Stimulated activated CD8-positive, alpha-beta memory T cell treated with anti-CD3 and anti-CD28 coated beads, Interleukin-4, amount 100 ng/mL, for 4 hours (primary cell): ENCODE results near the gene RASL11A.
"Not testable (repeated sequence)": the region's sequence is repeated elsewhere in the genome, so short reads cannot be mapped to it uniquely, and the experiment has no call there.

Experiments used
- DNase-seq, 2 donors: peaks; one replicate each; pipeline ENCODE4 v3.0.0-alpha.2; 2020; ENCODE audit warnings: low read depth in 2 of 2, low spot score in 1 of 2

RASL11A gene

DNA sequence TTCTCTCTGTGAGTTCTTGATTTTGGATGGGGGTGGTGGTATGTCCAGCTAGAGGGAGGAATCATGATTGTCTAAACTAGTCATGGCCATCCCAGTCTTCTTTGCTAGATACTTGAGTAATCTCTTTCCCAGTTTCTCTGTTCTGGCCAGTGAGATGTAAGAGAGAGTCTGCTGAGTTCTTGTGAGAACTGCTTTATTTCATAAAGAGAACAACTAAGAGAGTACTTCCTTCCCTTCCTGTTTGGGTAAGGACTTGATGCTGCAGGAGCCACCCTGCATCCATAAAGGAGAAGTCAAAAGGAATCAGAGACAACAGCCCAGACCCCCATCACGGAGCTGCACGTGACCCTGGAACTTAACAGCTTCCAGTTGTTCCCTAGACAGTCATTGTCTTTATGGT is 3.0 kb upstream of the RASL11A start:
- DNase-seq: no peak

DNA sequence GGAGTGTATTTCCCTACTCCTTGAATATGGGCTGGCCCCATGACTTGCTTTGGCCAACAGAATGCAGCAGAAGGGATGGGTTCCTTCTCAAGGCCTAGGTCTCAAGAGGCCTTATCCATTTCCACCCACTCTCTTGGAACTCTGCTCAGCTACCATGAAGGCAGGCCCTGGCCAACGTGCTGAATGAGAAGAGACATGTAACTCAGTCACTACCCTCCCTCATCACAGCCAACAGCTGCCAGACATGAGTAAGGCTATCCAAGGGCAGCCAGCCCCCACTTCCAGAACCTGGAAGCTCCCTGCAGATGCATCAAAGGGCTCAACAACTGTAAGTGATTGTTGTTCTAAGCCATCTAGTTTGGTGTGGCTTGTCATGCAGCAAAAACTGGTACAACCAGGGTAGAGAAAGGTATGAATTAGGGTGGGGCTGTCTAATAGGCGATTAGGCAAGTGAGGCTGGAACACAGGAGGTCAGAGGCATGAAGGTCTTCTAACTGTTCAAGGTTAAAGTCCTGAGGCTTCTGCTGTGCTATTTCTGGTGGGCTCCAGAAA is 1.4 kb upstream of the RASL11A start:
- no peak for DNase-seq

DNA sequence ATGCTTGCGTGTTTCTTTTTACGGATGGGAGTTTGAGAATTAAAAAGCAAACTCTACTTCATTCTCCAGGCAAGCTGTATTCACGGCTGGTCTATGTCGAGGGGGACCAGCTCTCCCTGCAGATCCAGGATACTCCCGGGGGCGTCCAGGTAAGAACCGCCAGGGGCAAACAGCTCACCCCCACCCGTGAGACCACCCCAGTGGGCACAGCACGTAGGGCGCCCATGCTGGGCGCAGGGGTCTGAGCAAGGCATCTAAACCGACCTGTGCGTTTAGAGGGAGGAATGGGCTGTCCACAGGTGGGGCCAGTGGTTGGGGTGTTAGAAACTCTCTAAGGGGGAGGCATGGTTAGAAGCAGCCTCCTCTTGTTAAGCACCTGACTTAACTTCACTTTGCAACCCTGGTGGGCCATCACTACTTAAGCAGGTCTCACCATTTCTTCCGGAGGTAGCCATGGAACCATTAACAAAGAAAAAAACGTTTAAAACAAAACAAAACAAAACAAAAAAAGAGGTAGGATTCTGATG is 1.0 kb downstream of the RASL11A start:
- DNase-seq: no peak

DNA sequence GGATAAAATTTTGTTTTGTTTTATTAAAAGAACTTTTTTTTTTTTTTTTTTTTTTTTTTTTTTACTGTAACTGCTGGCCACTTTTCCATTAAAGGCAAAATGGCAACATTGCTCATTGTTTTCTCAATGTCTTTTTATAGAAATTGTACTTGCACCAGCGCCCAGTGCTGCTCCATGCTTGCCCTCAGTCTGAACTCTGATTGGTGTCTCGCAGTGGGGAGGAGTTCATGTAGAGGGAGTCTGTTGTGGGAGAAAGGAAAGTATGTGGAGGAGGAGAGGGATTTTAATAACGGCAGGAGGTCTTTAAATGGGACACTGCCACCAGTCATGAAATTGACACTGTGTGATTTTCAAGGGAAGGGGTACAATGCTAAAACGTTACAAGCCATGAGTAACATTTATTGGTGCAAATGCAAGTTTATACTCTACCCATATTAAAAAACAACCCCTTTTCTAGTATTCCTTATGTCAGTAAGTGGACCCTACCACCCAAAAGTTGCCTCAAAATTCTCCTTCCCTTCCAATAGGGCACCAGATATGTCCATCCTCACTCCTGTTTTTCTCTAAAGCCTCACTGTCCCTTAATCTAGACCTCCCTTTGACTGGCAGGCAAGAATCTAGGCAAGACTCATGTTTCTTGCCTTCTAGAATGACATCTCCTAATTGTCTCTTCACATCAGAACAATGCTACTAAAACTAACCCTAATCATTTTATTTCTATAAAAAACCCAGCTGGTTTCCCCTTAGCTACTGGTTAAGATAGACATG is 3.2 kb downstream of the RASL11A start:
- no peak for DNase-seq

- DNase-seq: no peak
Measured at GRCh38 chr13:27274631-27275030, 4.0 kb downstream of the RASL11A start.

DNA sequence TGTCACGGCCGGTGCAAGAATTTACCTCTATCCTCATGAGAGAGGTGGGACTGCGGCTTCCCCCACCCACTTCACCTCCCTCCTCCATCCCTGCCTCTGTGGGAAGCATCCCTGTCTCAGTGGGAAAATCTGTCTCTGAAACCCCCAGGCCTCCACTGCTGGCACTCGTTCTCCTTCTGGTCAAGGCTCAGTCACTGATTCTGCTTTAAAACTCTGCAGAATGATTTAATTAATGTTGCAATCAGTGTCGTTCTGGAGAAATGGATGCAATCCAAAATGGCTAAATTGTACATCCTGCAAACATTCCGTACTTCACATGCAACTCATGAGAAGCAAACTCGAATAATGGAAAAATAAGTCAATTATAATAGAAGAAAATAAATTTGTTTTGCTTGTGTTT is 5.6 kb downstream of the RASL11A start:
- DNase-seq: no peak

DNA sequence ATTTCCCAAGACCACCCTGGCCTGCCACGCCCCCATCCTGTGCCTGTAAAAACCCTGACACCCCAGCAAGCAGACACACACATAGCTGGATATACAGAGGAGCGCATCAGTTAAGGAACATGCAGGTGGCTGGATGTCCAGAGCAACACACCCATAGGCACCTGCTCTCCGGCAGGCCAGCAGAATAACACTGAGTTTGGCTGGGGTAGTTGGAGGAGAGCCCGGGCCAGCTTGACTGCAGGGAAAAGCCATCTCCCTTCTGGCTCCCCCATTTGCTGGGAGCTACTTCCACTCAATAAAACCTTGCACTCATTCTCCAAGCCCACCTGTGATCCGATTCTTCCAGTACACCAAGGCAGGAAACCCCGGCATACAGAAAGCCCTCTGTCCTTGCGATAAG is 8.9 kb downstream of the RASL11A start:
- no peak for DNase-seq

DNA sequence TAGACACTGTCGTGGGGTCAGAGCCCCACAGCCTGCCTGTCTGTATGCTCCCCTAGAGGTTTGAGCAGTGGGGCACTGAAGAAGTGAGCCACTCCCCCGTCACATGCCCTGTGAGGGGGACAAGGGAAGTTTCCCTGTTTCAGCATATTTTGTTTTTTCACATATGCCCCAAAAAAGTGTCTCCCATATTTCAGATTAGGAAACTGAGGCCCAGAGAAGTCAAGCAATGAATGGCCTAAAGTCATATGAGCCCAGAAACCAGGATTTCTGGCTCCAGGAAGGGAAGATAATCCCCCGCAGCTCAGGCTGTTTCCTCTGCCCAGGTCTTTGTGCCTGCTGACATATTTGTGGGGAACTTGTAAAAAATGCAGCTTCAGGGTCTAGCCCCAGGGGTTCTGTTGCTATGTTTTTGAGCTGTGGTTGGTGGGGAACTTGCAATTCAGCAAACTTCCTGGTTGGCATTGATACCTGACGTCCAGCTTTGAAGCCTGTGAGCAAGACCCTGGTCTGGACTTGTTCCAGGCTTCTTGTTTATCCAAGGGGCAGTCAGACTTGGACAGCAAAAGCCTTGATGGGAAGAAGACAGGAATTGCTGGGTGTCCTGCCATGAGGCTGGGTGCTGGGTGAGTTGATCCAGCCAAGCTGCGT is 9.5 kb downstream of the RASL11A start:
- no peak for DNase-seq

GRCh38 chr13:27280841-27281240 is 10.2 kb downstream of the RASL11A start:
- no peak for DNase-seq

DNA sequence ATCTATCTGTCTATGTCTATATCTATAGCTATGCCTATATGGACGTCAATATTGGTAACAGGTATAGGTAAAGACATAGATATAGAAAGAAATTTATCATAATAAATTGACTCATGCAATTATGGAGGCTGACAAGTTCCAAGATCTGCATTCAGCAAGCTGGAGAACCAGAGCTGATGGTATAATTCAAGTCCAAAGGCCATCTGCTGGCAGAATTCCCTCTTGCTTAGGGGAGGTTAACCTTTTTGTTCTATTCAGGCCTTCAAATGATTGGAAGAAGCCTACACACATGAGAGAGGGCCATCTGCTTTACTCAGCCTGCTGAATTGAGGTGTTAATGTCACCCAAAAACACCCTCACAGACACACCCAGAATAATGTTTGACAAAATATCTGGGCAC is 10.8 kb downstream of the RASL11A start:
- no peak for DNase-seq

DNA sequence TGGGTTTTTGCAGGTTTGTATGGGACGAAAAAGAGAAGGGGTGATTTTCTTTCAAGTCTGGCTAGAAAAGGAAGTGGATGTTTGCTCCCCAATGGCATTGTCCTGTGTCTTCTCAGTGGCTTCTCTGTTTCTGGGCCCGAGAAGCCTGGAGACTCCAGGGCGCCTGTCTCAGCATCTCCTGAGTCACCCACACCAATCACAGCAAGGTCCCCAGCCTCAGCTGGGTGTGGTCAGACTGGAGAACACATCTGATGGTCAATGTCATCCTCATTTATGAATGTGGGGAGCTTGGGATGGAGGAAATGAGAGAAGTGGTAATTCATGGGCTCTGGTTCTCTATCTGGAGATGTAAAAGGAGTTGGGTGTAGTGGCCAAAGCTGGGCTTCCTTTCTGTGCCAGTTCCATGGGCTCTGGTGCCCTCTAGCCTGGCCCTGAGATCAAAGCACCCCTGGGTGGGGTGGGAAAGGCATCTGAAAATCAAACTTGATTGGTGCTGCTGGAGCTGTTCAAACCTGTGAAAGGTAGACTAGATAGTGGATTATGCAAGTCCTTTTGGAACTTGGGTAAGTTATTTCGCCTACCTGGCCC is 13.4 kb downstream of the RASL11A start:
- no peak for DNase-seq

DNA sequence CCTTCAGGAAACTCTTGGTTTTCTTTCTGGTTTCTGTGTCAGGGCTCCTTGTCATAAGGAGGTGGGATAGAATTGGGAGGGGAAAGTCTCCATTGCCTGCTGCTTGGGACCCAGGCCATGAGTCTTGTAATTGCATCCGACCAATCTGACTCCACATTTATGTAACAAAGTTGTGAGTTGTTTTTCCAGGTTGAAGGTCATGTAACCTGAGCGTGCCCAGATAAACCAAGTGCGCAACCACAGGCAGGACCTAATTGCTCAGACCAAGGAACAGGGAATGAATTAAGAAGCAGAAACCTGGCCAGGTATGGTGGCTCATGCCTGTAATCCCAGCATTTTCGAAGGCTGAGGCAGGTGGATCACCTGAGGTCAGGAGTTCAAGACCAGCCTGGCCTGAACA is 17.8 kb downstream of the RASL11A start:
- no peak for DNase-seq

DNA sequence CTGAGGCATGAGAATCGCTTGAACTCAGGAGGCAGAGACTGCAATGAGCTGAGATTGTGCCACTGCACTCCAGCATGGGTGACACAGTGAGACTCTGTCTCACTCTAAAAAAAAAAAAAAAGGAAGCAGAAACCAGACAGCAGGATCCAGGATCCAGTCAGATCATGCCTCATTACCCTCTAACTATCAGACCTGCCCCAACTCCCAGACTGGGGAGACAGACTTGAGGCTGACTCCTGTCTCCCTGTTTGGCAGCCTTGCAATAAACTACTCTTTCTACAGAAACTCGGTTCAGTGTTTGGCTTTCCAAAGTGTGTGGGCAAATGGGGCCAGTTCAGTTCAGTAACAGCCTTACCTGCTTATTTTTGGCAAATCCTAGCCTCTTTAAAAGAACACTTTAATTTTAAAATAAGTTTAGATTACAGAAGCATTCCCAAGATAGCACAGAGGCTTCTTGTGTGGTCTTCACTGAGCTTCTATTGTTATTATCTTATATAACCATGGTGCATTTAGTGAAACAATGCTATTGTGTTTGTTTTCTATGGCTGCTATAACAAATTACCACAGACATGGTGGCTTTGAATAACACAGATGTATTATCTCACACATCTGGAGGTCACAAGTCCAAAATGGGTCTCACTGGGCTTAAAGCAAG is 18.5 kb downstream of the RASL11A start:
- no peak for DNase-seq

DNA sequence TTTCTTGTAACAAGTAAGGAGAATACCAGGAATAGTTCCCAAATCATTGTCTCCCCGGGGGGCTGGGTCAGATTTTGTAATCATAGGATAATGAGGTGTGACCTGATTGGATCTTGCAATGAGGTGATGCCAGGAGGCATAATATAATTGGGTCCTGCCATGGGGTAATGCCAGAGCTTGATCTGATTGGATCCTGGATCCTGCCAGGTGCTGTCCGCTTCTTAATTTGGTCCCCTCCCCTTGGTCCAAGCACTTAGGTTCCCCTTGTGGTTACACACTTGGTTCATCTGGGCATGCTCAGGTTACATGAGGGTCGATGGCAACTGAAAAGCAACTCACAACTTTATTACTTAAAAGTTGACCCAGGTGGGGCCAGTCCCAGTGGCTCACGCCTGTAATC is 20.1 kb downstream of the RASL11A start:
- no peak for DNase-seq

DNA sequence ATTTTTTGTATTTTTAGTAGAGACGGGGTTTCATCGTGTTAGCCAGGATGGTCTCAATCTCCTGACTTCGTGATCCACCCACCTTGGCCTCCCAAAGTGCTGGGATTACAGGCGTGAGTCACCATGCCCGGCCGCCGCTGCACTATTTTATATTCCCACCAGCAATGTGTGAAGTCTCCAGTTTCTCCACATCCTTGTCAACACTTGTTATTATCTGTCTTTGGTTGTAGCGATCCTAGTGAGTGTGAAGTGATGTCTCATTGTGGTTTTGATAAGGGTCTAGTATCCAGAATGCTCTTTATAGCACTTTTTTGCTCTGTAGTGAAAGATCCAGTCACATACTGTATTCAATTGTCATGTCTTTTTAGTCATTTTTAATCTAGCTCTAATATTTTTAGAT is 21.3 kb downstream of the RASL11A start:
- DNase-seq: not testable (repeated sequence)

DNA sequence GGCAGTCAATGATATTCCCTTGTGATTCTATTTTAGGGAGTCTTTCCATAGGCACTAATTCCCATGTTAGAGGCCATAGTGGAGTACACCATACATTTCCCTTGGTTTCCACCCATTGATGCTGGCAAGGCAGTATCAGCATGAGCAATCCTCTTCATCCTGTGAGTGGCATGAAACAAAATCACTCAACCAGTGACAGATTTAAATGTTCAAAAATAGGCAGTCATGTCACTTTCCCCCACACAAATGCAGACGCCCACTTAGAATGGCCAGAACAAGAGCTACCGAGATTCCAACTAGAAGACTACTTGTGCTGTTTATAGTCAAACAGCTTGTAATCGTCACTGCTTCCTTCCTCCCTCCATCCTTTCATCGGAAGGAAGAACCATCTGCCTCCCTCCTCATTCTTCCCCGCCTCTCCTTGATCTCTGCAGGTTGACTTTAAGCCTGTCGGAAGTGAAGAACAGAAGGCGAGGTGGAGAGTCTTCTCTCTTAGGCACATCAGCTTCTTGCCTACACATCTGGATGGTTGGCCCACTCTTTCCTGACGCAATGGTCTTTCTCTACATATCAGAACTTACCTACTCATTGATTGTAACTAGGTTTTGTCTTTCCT is 22.6 kb downstream of the RASL11A start:
- no peak for DNase-seq

DNA sequence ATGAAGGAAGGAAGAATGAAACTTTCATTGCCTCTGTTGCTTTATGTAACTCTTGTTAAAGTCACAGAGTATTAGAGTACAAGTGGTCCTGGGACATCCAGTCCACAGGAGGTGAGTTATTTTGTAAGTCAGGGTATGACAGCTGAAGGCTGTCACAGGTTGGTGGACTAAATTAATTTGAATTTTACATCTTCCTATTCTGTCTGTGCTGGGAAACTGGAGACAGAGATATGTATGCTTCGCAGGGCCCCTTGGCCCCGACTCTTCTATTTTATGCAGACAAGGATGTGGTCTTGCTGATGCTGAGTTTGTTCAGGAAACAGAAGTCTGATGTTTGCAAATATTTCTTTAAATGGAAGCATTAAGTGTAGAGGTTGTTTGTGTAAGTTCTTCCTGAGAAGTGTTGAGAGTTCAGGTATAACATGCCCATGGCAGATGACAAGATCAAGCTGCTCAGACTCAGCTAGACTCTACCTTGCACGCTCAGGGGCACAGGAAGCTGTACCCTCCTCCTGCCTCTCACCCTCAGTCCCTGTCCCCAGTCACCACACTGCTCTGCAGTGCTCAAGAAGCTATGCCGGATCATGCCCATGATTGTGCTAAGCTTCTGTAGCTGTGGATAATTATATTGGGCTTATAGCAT is 23.4 kb downstream of the RASL11A start:
- no peak for DNase-seq

DNA sequence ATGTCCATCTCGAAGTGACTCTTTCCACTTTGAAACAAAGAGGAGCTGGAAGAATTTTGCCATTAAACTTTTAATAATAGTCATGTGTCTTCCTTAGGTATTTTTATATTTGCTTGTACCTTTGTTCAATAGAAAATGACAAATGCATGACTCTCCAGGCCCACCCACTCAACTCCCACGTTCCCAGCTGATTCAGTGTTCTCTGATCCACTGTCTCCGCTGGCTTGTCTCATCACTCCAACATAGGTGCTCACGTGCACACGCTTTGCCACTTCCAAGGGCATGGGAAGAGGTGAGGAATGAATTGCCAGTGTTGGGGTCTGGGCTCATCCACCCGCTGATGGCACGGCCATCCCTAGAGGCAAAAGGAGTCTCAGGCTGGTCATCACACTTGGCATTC is 24.5 kb downstream of the RASL11A start:
- DNase-seq: no peak

DNA sequence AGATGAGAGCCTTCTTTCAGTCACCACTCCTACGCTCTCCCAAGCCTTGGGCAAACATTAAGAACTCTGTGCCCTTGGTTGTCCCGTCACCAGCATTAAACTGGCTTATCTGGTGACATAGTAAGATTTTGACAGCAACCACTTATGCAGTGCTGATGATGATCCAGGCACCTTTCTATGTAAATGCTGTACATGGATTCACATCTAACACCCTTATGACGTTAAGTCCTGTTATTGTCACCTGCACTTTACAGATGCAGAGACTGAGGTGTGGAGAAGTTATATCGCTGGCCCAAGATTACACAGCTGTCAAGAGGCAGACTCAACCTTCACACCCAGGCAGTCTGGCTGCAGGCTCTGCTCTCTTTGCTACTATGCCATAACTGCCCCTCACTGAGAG is 25.0 kb downstream of the RASL11A start:
- no peak for DNase-seq

GRCh38 chr13:27296496-27296895 is 25.9 kb downstream of the RASL11A start:
- DNase-seq: no peak

- no peak for DNase-seq
Measured at GRCh38 chr13:27298849-27299248, 28.2 kb downstream of the RASL11A start.
